GM12864 (cell line): Measurements from ENCODE around the gene ADAMTS8.

Experiments used
- DNase-seq: peaks from one replicate; pipeline ENCODE4 v3.0.0-alpha.2; 2011; ENCODE audit warnings: low read depth
- H3K4me3 ChIP-seq: 2 replicates; pipeline ENCODE4 v1.5.1; 2011; ENCODE audit warnings: mild to moderate bottlenecking, low read depth, low read length, control low read depth
- TF ChIP-seq, protein P1 (sequence below): IDR thresholded peaks from 2 replicates; pipeline ENCODE4 v1.5.1; 2011; ENCODE audit warnings: low read depth, mild to moderate bottlenecking, moderate library complexity, low read length, control low read depth, inconsistent platforms; ENCODE audit errors: missing control alignments

Gene ADAMTS8

GRCh38 chr11:130403271-130403804 lies 25.1 kb downstream of the ADAMTS8 start:
- DNase-seq: no peak
- no peak overlapping the region for H3K4me3 ChIP-seq
- TF ChIP-seq, protein P1, sequence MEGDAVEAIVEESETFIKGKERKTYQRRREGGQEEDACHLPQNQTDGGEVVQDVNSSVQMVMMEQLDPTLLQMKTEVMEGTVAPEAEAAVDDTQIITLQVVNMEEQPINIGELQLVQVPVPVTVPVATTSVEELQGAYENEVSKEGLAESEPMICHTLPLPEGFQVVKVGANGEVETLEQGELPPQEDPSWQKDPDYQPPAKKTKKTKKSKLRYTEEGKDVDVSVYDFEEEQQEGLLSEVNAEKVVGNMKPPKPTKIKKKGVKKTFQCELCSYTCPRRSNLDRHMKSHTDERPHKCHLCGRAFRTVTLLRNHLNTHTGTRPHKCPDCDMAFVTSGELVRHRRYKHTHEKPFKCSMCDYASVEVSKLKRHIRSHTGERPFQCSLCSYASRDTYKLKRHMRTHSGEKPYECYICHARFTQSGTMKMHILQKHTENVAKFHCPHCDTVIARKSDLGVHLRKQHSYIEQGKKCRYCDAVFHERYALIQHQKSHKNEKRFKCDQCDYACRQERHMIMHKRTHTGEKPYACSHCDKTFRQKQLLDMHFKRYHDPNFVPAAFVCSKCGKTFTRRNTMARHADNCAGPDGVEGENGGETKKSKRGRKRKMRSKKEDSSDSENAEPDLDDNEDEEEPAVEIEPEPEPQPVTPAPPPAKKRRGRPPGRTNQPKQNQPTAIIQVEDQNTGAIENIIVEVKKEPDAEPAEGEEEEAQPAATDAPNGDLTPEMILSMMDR: no peak

GRCh38 chr11:130402570-130402969 lies 25.8 kb downstream of the ADAMTS8 start:
- DNase-seq: no peak
- TF ChIP-seq, protein P1: no peak
- no peak overlapping the region for H3K4me3 ChIP-seq

GRCh38 chr11:130400781-130401483 lies 27.5 kb downstream of the ADAMTS8 start:
- no peak for DNase-seq

DNA sequence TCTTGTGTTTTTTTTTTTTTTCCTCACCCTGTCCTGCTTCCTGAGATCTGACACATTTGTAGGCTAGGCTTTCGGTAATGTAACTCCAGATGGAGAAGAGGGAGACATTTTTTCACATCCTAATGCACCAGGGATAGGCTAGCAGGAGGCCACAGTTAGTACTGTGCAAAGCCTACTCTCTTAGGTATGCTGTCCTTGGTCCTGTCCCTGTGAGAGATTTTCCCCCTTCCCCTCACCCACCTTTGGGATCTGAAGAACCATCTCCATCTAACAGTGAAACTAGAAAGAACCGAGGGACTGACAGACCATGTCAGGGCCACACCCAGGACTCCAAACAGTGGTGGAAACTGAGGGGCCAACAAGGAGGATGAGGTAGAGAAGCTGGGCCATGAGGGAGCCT lies 29.2 kb downstream of the ADAMTS8 start:
- TF ChIP-seq, protein P1: no peak
- DNase-seq: no peak
- no peak overlapping the region for H3K4me3 ChIP-seq

More at GRCh38 chr11:130400781-130401483, 27.5 kb downstream of the ADAMTS8 start:
- H3K4me3 ChIP-seq: no peak overlapping the region
- TF ChIP-seq, protein P1: no peak

DNA sequence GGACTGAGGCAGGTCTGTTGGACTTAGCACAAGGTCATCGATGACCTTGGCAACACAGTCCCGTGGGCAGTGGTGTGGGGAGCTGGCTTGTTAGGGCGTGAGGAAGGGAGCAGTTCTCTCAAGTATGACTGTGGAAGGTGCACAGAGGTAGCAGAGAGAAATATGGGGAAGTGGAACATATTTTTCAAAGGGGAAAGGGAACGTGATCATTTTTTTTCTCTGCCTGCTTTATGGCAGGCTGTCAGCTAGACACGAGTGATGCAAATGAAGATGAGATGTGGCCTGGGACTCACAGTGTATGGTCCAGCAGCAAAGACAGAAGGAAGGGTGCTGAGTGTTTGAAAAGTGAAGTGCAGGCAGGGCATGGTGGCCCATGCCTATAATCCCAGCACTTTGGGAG lies 30.6 kb downstream of the ADAMTS8 start:
- H3K4me3 ChIP-seq: no peak overlapping the region
- TF ChIP-seq, protein P1: no peak
- DNase-seq: no peak

GRCh38 chr11:130396965-130397364 lies 31.4 kb downstream of the ADAMTS8 start:
- no peak for DNase-seq
- H3K4me3 ChIP-seq: no peak overlapping the region
- TF ChIP-seq, protein P1: no peak

DNA sequence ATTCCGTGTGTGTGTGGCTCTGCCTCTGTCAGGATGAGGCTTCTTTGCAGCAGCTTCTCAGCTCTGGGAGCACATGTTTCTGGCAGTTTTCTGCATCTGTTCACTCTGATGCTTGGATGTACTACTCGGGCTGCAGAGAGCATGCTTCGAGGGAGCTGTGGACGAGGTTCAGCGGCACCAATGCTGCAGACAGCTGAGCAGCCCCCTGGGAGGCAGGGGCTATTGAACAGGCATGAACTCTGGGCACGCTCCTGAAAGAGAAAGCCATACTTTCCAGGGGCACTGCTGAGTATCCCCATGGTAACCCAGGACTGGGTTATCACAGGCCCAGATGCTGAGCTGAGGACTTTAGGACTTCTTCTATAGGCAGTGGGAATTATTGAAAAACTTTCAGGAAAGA lies 33.8 kb downstream of the ADAMTS8 start:
- no peak for DNase-seq
- H3K4me3 ChIP-seq: no peak overlapping the region
- TF ChIP-seq, protein P1: no peak
